CD4-positive, alpha-beta T cell treated with Interleukin-21 for 1 hour (primary cell): ENCODE measurements around the gene EPB41.
A peak's percentile ranks its signal among the peaks of the same experiment; 100 is the strongest.
"Not testable (repeated sequence)": the region's sequence is repeated elsewhere in the genome, so short reads cannot be mapped to it uniquely, and the experiment has no call there.

Experiments used
- DNase-seq: peaks from one replicate; pipeline ENCODE4 v3.0.0-alpha.2; 2020

Gene EPB41

DNA sequence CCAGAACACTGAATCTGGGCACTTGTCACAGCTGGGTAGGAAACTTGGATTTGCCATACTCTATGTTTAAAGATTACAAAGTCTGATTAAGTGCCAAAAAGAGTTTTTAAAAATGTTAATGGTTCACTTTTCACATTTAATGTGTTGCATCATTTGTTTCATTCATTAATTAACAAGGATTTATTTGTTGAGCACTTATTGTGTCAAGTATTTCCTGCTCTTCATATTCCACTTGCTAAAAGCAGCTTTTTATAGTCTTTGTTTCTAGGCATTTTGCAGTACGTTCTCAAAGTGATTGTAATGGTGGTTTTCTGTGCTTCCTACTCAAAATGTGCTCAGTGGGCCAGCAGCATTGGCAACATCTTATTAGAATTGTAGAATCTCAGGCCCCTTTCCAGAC, 68.7 kb downstream of the EPB41 start:
- DNase-seq: no peak

DNA sequence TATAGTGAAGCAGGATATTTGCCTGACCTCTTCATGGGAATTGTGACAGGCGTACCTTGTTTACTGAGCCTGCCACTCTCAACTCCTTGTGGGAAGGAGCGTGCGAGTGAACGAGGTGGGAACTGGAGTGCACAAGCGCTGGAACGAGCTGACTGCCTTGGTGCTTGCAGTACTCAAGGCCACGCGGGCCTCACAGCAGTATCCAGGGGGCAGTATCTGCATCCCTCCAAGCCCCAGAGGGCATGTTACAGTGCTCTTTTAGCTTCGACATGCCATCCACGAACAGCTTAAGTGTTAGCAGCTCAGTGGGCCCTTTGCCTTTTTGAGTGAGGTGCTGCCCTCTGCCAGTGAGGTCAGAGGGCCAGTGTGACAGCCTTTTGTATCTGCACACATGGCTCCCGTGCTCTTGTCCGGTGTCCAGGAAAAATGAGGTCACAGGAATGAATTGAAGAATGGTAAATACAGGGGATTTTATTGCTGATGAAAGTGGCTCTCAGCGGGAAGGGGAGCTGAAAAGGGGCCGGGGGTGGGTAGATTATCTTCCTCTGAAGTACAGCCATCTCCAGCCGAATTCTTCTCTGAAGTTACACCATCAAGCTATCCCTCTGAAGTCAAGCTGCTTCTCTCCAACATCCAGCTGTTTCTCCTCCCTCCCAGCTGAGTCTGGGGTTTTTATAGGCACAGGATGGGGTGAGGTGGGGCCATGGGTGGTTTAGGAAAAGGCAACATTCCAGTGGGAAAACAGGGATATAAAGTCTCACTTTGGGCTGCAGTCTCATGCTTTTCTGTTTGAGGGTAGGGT, 69.3 kb downstream of the EPB41 start:
- DNase-seq: peak; percentile 9

GRCh38 chr1:28984311-28984684, 69.9 kb downstream of the EPB41 start:
- DNase-seq: no peak

DNA sequence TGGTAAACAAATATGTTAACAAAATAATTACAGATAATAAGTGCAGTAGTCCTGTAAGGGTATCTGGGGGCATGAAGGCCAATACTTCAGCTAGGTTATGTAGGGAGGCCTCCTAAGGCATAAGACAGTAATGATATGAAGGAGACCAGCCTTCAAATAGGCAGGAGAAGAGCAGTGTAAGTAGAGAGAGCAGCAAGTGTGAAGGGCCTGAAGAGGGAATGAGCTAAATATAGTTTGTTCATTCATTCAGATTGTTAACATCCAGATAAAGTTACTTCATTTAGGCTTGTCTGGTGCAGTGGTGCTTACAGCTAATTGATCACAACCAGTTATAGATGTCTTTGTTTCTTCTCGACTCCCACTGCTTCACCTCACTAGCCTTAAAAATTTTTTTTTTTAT, 71.1 kb downstream of the EPB41 start:
- DNase-seq: no peak

- DNase-seq: no peak
These were observed 72.0 kb downstream of the EPB41 start for GRCh38 chr1:28986306-28986910.

- DNase-seq: no peak
These were observed 88.4 kb downstream of the EPB41 start for GRCh38 chr1:29002792-29003191.

DNA sequence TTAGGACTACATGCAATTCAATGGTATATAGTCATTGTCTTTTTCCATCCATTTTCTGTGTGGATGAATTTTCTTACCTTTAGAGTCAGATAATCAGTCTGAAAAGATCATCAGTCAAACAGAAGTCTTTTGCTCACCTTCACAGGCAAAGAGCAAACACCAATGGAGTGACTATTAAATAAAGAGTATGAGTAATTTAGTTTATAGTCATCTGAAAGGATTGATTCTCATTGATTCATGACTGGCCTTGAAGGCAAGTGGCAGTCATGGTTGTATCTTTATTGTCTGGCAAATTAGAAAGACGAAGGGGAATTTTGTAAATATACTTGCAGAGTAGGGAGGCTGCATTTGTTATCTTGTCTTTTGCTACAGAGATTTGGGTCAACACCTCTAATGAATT, 89.9 kb downstream of the EPB41 start:
- DNase-seq: no peak

DNA sequence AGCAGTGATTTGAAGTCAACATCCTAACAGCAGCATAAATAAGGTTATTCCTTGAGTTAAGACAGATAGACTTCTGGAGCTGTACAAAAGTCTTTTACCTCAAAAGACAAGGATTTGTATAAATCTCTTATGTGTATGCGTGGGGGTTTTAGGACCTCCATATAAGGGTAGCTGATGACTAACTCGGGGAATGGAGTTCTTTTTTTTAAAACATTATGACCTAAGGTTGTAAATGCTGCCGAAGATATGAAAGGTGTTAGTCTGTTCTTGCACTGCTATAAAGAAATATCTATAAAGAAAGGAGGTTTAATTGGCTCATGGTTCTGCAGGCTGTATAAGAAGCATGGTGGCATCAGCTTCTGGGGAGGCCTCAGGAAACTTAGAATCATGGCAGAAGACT, 90.4 kb downstream of the EPB41 start:
- no peak for DNase-seq

- DNase-seq: no peak
These were observed 97.4 kb downstream of the EPB41 start for GRCh38 chr1:29011775-29012174.

- no peak for DNase-seq
These were observed 102.9 kb downstream of the EPB41 start for GRCh38 chr1:29017235-29017634.

- DNase-seq: no peak
These were observed 103.8 kb downstream of the EPB41 start for GRCh38 chr1:29017975-29018712.

GRCh38 chr1:29022620-29023019, 108.3 kb downstream of the EPB41 start:
- DNase-seq: no peak

GRCh38 chr1:29029667-29030066, 115.3 kb downstream of the EPB41 start:
- DNase-seq: no peak

DNA sequence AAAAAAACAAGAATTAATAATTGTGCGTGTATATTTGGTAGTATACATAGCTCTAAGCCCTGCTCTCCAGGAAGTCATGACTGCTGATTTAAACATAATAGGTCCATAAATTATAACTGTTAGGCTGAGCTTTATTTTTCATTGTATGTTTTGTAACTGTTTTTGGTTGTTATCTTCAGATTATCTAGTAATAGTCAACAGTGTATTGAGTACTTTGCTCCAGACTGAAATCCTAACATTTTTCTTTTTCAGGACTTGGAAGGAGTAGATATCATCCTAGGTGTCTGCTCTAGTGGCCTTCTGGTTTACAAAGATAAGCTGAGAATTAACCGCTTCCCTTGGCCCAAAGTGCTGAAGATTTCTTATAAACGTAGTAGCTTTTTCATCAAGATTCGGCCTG, 118.5 kb downstream of the EPB41 start:
- no peak for DNase-seq

DNA sequence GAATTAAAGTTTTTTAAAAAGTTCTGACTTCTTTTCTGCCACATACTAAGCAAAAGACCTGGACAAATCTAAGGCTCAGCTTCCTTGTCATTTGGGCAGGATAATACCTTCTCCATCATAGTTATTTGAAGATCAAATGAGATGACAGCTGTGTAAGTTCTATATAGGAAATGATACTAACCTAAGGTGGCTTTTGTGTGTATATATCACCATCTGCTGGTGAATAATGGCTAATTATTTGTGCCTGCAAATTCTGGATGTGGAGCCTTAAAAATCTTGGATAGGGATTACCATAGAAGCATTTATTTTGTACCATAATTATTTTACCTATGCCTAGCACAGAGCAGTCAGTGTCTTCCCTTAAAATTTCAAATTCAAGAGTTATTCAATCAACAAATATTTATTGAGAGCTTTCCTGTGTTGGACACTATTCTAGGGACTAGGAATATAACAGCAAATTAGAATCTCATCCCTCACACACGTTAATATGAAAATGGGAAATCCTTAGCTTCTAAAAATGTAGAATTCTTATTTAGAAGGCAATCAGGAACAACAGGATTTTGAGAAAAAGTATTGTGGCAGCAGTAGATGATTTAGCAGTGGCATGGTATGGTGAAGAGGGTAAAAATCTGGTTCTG, 119.6 kb downstream of the EPB41 start:
- DNase-seq: peak; percentile 58

- DNase-seq: no peak
These were observed 129.1 kb downstream of the EPB41 start for GRCh38 chr1:29043274-29043965.

- no peak for DNase-seq
These were observed 129.6 kb downstream of the EPB41 start for GRCh38 chr1:29044010-29044409.

GRCh38 chr1:29045663-29046062, 131.3 kb downstream of the EPB41 start:
- DNase-seq: not testable (repeated sequence)

- DNase-seq: no peak
These were observed 132.8 kb downstream of the EPB41 start for GRCh38 chr1:29047142-29047541.

DNA sequence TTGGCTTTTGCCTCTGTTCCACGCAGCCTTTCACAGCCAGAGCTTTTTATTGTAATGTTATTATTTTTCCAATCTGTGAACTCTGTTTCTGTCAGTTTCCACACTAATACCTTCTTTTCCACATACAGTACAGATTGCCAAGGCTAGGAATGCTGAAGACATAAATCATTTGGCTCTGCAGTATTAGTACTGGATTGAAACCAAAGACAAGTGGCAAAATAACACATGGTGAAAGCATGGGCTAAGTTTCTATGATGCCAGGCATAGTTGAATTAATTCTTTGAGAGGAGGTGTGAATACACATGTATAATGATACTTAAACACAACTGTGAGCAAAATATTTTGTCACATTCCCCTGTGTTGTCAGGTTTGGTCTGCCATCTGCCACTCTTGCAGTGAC, 135.8 kb downstream of the EPB41 start:
- no peak for DNase-seq

DNA sequence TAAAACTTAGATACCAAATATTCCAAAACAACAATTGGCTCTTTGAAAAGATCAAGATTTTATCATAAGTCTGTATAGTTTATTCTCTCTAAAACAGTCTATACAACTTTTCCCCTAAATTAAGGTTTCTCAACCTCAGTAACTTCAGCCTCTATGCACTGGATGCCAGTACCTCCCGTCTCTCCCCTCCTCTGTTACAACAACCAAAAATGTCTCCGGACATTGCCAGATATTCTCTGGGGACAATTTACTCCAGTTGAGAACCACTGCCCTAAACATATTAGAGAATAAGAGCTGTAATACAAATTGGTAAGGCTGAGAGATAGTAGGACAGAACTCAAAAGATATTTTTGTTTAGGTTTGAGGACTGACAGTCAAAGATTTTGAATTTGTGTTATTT, 137.7 kb downstream of the EPB41 start:
- DNase-seq: no peak

DNA sequence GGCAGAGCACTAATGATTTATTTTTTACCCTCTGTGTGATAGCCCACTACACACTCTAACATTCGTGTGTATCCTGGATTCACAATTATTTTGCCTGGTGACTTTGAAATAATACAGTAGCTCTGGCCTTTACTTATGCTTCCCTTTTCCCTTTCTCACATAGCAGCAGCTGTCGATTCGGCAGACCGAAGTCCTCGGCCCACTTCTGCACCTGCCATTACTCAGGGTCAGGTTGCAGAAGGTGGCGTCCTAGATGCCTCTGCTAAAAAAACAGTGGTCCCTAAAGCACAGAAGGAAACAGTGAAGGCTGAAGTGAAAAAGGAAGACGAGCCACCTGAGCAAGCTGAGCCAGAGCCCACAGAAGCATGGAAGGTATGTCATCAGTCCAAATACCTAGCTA, 138.6 kb downstream of the EPB41 start:
- DNase-seq: no peak

- DNase-seq: no peak
These were observed 140.8 kb downstream of the EPB41 start for GRCh38 chr1:29055160-29055559.
